Glomerular visceral epithelial cell (primary cell): Measurements from ENCODE around the gene ZNF700.
"Not testable (repeated sequence)": the region's sequence is repeated elsewhere in the genome, so short reads cannot be mapped to it uniquely, and the experiment has no call there.

ENCODE experiments used
- DNase-seq: peaks from one replicate; pipeline ENCODE4 v3.0.0-alpha.2; 2016; ENCODE audit errors: extremely low spot score

Gene ZNF700

GRCh38 chr19:11987405-11988281 lies 62.7 kb downstream of the ZNF700 start:
- peak; percentile 91 for DNase-seq

GRCh38 chr19:11989112-11989456 lies 64.2 kb downstream of the ZNF700 start:
- DNase-seq, result no peak

GRCh38 chr19:11991921-11992320 lies 67.0 kb downstream of the ZNF700 start:
- not testable (repeated sequence) for DNase-seq

GRCh38 chr19:11995174-11995573 lies 70.3 kb downstream of the ZNF700 start:
- DNase-seq, result no peak
